ENCODE measurements around the gene GFY.
"Not testable (repeated sequence)": the region's sequence is repeated elsewhere in the genome, so short reads cannot be mapped to it uniquely, and the experiment has no call there.

Gene GFY

GRCh38 chr19:49462492-49462891, 37.3 kb downstream of the GFY start:
- DNase-seq (ENCODE audit: low read depth): no peak
- no peak overlapping the region for H3K4me3 ChIP-seq (ENCODE audit: low read depth, low read length)

GRCh38 chr19:49463960-49464740, 39.0 kb downstream of the GFY start:
- DNase-seq (ENCODE audit: low read depth): no peak
- H3K4me3 ChIP-seq (ENCODE audit: low read depth, low read length): no peak overlapping the region

GRCh38 chr19:49465371-49465770, 40.2 kb downstream of the GFY start:
- H3K4me3 ChIP-seq (ENCODE audit: low read depth, low read length): no peak overlapping the region
- DNase-seq (ENCODE audit: low read depth): no peak

- H3K4me3 ChIP-seq (ENCODE audit: low read depth, low read length): no peak overlapping the region
- no peak for DNase-seq (ENCODE audit: low read depth)
These were observed 43.0 kb downstream of the GFY start for GRCh38 chr19:49468199-49468598.

- no peak overlapping the region for H3K4me3 ChIP-seq (ENCODE audit: low read depth, low read length)
- DNase-seq (ENCODE audit: low read depth): peak; percentile 34
These were observed 43.7 kb downstream of the GFY start for GRCh38 chr19:49468746-49469447.

- H3K4me3 ChIP-seq (ENCODE audit: low read depth, low read length): no peak overlapping the region
- no peak for DNase-seq (ENCODE audit: low read depth)
These were observed 44.8 kb downstream of the GFY start for GRCh38 chr19:49469828-49470614.

- H3K4me3 ChIP-seq (ENCODE audit: low read depth, low read length): no peak overlapping the region
- no peak for DNase-seq (ENCODE audit: low read depth)
These were observed 45.4 kb downstream of the GFY start for GRCh38 chr19:49470615-49470978.

- DNase-seq (ENCODE audit: low read depth): no peak
- H3K4me3 ChIP-seq (ENCODE audit: low read depth, low read length): no peak overlapping the region
These were observed 47.7 kb downstream of the GFY start for GRCh38 chr19:49472936-49473335.

- not testable (repeated sequence) for DNase-seq (ENCODE audit: low read depth)
These were observed 48.3 kb downstream of the GFY start for GRCh38 chr19:49473501-49473867.

GRCh38 chr19:49473868-49474541, 48.8 kb downstream of the GFY start, which contains the start of gene FLT3LG:
FLT3LG (plus strand) TSS chr19:49474215; CDS start chr19:49474640, 425 bp downstream.
- DNase-seq (ENCODE audit: low read depth): no peak
- peak within 1 kb of the TSS; percentile 68 for H3K4me3 ChIP-seq (ENCODE audit: low read depth, low read length)

More at GRCh38 chr19:49473501-49473867, 48.3 kb downstream of the GFY start:
- peak overlapping the region; percentile 68 for H3K4me3 ChIP-seq (ENCODE audit: low read depth, low read length)

GRCh38 chr19:49474542-49474924, 49.3 kb downstream of the GFY start:
- peak overlapping the region; percentile 68 for H3K4me3 ChIP-seq (ENCODE audit: low read depth, low read length)

GRCh38 chr19:49475191-49475917, 50.2 kb downstream of the GFY start:
- no peak for DNase-seq (ENCODE audit: low read depth)

More at GRCh38 chr19:49474542-49474924, 49.3 kb downstream of the GFY start:
- no peak for DNase-seq (ENCODE audit: low read depth)

GRCh38 chr19:49475995-49476880, 51.0 kb downstream of the GFY start:
- H3K4me3 ChIP-seq (ENCODE audit: low read depth, low read length): no peak overlapping the region
- no peak for DNase-seq (ENCODE audit: low read depth)

More at GRCh38 chr19:49475191-49475917, 50.2 kb downstream of the GFY start:
- no peak overlapping the region for H3K4me3 ChIP-seq (ENCODE audit: low read depth, low read length)

Measured in skeletal muscle cell (primary cell).